SK-N-SH treated with all-trans-retinoic acid at 6 μM for 48 hours (cell line): ENCODE data around the gene MKRN2.

Experiments
- ATAC-seq: fragments of 200-7000 bp; cut with Tn5 transposase; 3 replicates; pipeline ENCODE4 v1.9.1; 2020; ENCODE audit warnings: mild to moderate bottlenecking, moderate library complexity
- ARNTL ChIP-seq: fragments of 450-650 bp; formaldehyde crosslinking; IDR thresholded peaks from 2 replicates; pipeline ENCODE4 v1.5.0; 2020; ENCODE audit warnings: low read depth, mild to moderate bottlenecking, moderate library complexity, borderline replicate concordance
- BACH2 ChIP-seq: fragments of 250-450 bp; sonication (Bioruptor Pico); IDR thresholded peaks from 2 replicates; pipeline ENCODE4 v1.9.0; 2021; ENCODE audit warnings: mild to moderate bottlenecking, borderline replicate concordance
- ESRRG ChIP-seq: fragments of 250-450 bp; sonication (Bioruptor Pico); IDR thresholded peaks from 2 replicates; pipeline ENCODE4 v1.6.1; 2021; ENCODE audit warnings: mild to moderate bottlenecking
- GLIS3 ChIP-seq: fragments of 250-450 bp; sonication (Bioruptor Pico); IDR thresholded peaks from 2 replicates; pipeline ENCODE4 v1.5.0; 2020; ENCODE audit warnings: mild to moderate bottlenecking, moderate library complexity
- ISL1 ChIP-seq: fragments of 250-450 bp; sonication (Bioruptor Pico); IDR thresholded peaks from 2 replicates; pipeline ENCODE4 v2.1.2; 2022; ENCODE audit warnings: mild to moderate bottlenecking, moderate library complexity
- OSR1 ChIP-seq: fragments of 250-450 bp; sonication (Bioruptor Pico); IDR thresholded peaks from 2 replicates; pipeline ENCODE4 v1.8.0; 2022; ENCODE audit warnings: moderate library complexity, mild to moderate bottlenecking, inconsistent platforms
- PPARA ChIP-seq: fragments of 250-450 bp; sonication (Bioruptor Pico); IDR thresholded peaks from 2 replicates; pipeline ENCODE4 v1.5.0; 2020; ENCODE audit warnings: mild to moderate bottlenecking, borderline replicate concordance
- SNAI2 ChIP-seq: fragments of 250-450 bp; sonication (Bioruptor Pico); IDR thresholded peaks from 2 replicates; pipeline ENCODE4 v1.5.0; 2020; ENCODE audit warnings: mild to moderate bottlenecking, moderate library complexity
- TCF4 ChIP-seq: fragments of 250-450 bp; sonication (Bioruptor Pico); IDR thresholded peaks from 2 replicates; pipeline ENCODE4 v1.8.0; 2021; ENCODE audit warnings: mild to moderate bottlenecking, moderate library complexity, borderline replicate concordance
- TOX ChIP-seq: fragments of 250-450 bp; sonication (Bioruptor Pico); IDR thresholded peaks from 2 replicates; pipeline ENCODE4 v1.8.0; 2021; ENCODE audit warnings: mild to moderate bottlenecking, moderate library complexity, borderline replicate concordance
- ZFP3 ChIP-seq: fragments of 250-450 bp; sonication (Bioruptor Pico); IDR thresholded peaks from 2 replicates; pipeline ENCODE4 v1.5.0; 2020; ENCODE audit warnings: mild to moderate bottlenecking, moderate library complexity
- ZFP30 ChIP-seq: fragments of 450-650 bp; formaldehyde crosslinking; IDR thresholded peaks from 2 replicates; pipeline ENCODE4 v1.5.0; 2022; ENCODE audit warnings: mild to moderate bottlenecking, moderate library complexity
- ZNF565 ChIP-seq: fragments of 450-650 bp; formaldehyde crosslinking; conservative IDR thresholded peaks from 2 replicates; pipeline ENCODE4 v1.5.0; 2020; ENCODE audit warnings: low read depth, mild to moderate bottlenecking, moderate library complexity
- ZNF70 ChIP-seq: fragments of 450-650 bp; formaldehyde crosslinking; IDR thresholded peaks from 2 replicates; pipeline ENCODE4 v1.5.0; 2020; ENCODE audit warnings: mild to moderate bottlenecking, moderate library complexity
- ZNF8 ChIP-seq: fragments of 450-650 bp; formaldehyde crosslinking; IDR thresholded peaks from 2 replicates; pipeline ENCODE4 v1.5.0; 2020; ENCODE audit warnings: mild to moderate bottlenecking, moderate library complexity
- TF ChIP-seq, protein P1 (sequence below): fragments of 250-450 bp; sonication (Bioruptor Pico); IDR thresholded peaks from 2 replicates; pipeline ENCODE4 v1.5.1; 2021; ENCODE audit warnings: mild to moderate bottlenecking, moderate library complexity
- TF ChIP-seq, protein P2 (sequence below): fragments of 250-450 bp; sonication (Bioruptor Pico); IDR thresholded peaks from 2 replicates; pipeline ENCODE4 v1.8.0; 2020; ENCODE audit warnings: mild to moderate bottlenecking, moderate library complexity, borderline replicate concordance
- TF ChIP-seq, protein P3 (sequence below): fragments of 250-450 bp; sonication (Bioruptor Pico); IDR thresholded peaks from 2 replicates; pipeline ENCODE4 v1.5.1; 2020; ENCODE audit warnings: low read depth, mild to moderate bottlenecking, moderate library complexity
- TF ChIP-seq, protein P4 (sequence below): fragments of 250-450 bp; sonication (Bioruptor Pico); IDR thresholded peaks from 2 replicates; pipeline ENCODE4 v1.8.0; 2021; ENCODE audit warnings: low read depth, mild to moderate bottlenecking, moderate library complexity, borderline replicate concordance
- TF ChIP-seq, protein P5 (sequence below): fragments of 250-450 bp; sonication (Bioruptor Pico); IDR thresholded peaks from 2 replicates; pipeline ENCODE4 v1.5.0; 2020; ENCODE audit warnings: mild to moderate bottlenecking, moderate library complexity

The MKRN2 gene

DNA sequence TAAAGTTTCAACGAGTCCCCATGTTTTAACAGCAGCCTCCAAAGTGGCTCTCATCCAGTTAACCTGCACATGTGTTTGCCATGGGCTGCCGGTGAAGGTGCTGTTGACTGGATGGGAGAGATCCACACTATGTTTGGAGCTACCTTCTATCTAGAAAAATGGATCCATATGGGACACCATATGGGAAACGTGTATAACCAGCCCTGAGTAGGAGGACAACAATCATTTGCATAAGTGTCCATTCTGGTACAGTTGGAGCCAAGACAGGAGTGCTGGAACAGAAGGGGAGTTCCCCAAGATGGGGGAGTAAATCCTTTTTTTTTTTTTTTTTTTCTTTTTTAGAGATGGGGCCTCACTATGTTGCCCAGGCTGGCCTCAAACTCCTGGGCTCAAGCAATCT, 36.6 kb downstream of the MKRN2 start (continued):
- TF ChIP-seq, protein P1, sequence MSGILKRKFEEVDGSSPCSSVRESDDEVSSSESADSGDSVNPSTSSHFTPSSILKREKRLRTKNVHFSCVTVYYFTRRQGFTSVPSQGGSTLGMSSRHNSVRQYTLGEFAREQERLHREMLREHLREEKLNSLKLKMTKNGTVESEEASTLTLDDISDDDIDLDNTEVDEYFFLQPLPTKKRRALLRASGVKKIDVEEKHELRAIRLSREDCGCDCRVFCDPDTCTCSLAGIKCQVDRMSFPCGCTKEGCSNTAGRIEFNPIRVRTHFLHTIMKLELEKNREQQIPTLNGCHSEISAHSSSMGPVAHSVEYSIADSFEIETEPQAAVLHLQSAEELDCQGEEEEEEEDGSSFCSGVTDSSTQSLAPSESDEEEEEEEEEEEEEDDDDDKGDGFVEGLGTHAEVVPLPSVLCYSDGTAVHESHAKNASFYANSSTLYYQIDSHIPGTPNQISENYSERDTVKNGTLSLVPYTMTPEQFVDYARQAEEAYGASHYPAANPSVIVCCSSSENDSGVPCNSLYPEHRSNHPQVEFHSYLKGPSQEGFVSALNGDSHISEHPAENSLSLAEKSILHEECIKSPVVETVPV (CRISPR knock-in tag): no peak

DNA sequence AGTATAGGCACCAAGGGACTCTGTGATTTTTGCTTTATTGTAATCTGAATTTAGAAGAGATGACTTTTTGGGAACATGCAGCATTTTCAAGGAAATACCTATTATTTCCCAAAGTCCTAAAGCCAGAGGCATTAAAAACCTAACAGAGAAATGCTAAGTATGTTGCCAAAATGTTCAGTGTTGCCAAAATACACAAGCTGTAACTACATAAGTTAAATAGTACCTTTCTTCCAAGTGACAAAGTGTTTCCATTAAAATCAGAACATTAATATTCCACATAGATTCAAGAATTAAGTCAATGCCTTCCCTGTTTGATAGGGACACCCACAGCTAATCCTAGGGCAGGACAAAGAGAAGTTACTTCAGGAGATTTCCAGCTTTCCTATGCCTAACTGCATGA, 42.0 kb downstream of the MKRN2 start:
- TF ChIP-seq GLIS3 (CRISPR knock-in tag): no peak
- TF ChIP-seq BACH2 (CRISPR knock-in tag): no peak
- TF ChIP-seq, protein P2, sequence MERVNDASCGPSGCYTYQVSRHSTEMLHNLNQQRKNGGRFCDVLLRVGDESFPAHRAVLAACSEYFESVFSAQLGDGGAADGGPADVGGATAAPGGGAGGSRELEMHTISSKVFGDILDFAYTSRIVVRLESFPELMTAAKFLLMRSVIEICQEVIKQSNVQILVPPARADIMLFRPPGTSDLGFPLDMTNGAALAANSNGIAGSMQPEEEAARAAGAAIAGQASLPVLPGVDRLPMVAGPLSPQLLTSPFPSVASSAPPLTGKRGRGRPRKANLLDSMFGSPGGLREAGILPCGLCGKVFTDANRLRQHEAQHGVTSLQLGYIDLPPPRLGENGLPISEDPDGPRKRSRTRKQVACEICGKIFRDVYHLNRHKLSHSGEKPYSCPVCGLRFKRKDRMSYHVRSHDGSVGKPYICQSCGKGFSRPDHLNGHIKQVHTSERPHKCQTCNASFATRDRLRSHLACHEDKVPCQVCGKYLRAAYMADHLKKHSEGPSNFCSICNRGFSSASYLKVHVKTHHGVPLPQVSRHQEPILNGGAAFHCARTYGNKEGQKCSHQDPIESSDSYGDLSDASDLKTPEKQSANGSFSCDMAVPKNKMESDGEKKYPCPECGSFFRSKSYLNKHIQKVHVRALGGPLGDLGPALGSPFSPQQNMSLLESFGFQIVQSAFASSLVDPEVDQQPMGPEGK (CRISPR knock-in tag): no peak
- TF ChIP-seq ZNF70 (CRISPR knock-in tag): no peak
- TF ChIP-seq ZFP3: no peak
- TF ChIP-seq, protein P1 (CRISPR knock-in tag): no peak
- TF ChIP-seq, protein P3, sequence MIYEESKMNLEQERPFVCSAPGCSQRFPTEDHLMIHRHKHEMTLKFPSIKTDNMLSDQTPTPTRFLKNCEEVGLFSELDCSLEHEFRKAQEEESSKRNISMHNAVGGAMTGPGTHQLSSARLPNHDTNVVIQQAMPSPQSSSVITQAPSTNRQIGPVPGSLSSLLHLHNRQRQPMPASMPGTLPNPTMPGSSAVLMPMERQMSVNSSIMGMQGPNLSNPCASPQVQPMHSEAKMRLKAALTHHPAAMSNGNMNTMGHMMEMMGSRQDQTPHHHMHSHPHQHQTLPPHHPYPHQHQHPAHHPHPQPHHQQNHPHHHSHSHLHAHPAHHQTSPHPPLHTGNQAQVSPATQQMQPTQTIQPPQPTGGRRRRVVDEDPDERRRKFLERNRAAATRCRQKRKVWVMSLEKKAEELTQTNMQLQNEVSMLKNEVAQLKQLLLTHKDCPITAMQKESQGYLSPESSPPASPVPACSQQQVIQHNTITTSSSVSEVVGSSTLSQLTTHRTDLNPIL (CRISPR knock-in tag): no peak
- TF ChIP-seq, protein P4, sequence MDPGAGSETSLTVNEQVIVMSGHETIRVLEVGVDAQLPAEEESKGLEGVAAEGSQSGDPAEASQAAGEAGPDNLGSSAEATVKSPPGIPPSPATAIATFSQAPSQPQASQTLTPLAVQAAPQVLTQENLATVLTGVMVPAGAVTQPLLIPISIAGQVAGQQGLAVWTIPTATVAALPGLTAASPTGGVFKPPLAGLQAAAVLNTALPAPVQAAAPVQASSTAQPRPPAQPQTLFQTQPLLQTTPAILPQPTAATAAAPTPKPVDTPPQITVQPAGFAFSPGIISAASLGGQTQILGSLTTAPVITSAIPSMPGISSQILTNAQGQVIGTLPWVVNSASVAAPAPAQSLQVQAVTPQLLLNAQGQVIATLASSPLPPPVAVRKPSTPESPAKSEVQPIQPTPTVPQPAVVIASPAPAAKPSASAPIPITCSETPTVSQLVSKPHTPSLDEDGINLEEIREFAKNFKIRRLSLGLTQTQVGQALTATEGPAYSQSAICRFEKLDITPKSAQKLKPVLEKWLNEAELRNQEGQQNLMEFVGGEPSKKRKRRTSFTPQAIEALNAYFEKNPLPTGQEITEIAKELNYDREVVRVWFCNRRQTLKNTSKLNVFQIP: no peak
- TF ChIP-seq ZNF565 (CRISPR knock-in tag): no peak
- TF ChIP-seq TOX: no peak
- no peak for TF ChIP-seq ARNTL (CRISPR knock-in tag)
- TF ChIP-seq SNAI2 (CRISPR knock-in tag): no peak
- no peak for TF ChIP-seq ESRRG (CRISPR knock-in tag)
- TF ChIP-seq, protein P5, sequence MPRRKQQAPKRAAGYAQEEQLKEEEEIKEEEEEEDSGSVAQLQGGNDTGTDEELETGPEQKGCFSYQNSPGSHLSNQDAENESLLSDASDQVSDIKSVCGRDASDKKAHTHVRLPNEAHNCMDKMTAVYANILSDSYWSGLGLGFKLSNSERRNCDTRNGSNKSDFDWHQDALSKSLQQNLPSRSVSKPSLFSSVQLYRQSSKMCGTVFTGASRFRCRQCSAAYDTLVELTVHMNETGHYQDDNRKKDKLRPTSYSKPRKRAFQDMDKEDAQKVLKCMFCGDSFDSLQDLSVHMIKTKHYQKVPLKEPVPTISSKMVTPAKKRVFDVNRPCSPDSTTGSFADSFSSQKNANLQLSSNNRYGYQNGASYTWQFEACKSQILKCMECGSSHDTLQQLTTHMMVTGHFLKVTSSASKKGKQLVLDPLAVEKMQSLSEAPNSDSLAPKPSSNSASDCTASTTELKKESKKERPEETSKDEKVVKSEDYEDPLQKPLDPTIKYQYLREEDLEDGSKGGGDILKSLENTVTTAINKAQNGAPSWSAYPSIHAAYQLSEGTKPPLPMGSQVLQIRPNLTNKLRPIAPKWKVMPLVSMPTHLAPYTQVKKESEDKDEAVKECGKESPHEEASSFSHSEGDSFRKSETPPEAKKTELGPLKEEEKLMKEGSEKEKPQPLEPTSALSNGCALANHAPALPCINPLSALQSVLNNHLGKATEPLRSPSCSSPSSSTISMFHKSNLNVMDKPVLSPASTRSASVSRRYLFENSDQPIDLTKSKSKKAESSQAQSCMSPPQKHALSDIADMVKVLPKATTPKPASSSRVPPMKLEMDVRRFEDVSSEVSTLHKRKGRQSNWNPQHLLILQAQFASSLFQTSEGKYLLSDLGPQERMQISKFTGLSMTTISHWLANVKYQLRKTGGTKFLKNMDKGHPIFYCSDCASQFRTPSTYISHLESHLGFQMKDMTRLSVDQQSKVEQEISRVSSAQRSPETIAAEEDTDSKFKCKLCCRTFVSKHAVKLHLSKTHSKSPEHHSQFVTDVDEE (CRISPR knock-in tag): no peak
- no peak for TF ChIP-seq ZFP30 (CRISPR knock-in tag)
- TF ChIP-seq TCF4: no peak
- no peak for TF ChIP-seq PPARA (CRISPR knock-in tag)
- no peak for TF ChIP-seq ZNF8
- TF ChIP-seq OSR1: no peak
- ATAC-seq: no peak

DNA sequence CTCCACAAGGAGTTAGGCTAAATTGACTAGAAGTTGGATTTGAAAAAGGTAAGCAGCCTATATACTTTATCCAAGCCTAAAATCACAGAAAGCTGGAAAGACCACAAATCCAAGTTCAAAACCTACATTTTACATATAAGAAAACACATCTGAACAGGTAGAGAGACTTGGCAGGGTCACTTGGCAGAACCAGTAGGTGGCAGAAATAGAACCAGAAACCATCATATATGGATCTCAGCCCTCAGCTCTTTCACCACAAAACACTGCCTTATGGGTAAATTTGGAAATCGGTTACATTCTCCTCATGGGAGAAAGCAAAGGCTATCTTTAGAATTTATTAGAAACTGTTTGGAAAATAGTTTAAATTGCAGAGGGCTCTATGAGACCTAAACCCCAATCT, 44.2 kb downstream of the MKRN2 start:
- TF ChIP-seq ISL1 (CRISPR knock-in tag) (no peak), ZFP3 (no peak), SNAI2 (CRISPR knock-in tag) (no peak), TOX (no peak), OSR1 (no peak), ESRRG (CRISPR knock-in tag) (no peak), TCF4 (no peak), ZNF565 (CRISPR knock-in tag) (no peak)
- TF ChIP-seq, protein P1 (CRISPR knock-in tag): no peak

More for the DNA sequence above, 44.2 kb downstream of the MKRN2 start:
- ATAC-seq: no peak
